Fibroblast of skin of right biceps (primary cell): ENCODE measurements around the gene NBPF11.
"Not testable (repeated sequence)": the region's sequence is repeated elsewhere in the genome, so short reads cannot be mapped to it uniquely, and the experiment has no call there.

Experiments used
- DNase-seq: peaks from one replicate; pipeline ENCODE4 v3.0.0-alpha.2; 2013

The NBPF11 gene

GRCh38 chr1:148149050-148149815 is 2.8 kb downstream of the NBPF11 start:
- not testable (repeated sequence) for DNase-seq

DNA sequence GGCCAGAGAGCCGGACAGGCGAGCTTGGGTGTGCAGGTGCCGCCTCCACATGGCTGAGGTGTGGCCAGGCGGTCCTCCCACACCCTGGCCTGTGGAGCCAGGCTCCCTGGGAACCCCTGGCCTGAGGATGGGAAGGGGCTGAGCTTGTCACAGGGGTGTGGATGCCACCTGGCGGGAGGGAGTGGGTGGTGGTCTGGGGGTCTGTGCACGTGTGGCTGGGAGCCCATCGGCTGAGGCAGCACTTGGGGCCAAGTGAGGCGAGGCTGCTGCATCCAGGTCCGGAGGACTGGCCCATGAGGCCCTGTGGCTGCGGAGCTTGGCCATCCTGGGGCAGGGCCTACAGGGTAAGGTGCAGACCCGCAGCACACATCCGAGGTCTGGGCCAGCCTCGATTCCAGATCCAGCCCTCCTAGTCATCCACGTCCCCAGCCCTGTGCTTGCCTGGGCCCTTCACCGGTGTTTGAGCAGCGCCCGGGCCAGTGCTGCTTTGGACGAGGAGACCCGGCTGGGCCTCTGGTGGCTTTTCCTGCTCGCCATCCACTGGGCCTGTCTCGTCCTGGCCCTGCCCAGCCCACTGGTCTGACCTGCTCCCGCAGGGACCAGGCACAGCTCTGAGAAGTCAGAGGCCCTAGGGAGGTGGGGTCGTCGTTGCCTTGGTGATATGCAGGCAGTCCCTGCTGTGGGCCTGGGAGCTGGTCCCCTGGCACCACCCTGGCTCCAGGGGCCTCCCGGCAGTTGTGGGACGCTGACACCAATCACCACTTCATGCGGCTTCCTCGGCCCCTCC is 4.8 kb downstream of the NBPF11 start:
- not testable (repeated sequence) for DNase-seq

DNA sequence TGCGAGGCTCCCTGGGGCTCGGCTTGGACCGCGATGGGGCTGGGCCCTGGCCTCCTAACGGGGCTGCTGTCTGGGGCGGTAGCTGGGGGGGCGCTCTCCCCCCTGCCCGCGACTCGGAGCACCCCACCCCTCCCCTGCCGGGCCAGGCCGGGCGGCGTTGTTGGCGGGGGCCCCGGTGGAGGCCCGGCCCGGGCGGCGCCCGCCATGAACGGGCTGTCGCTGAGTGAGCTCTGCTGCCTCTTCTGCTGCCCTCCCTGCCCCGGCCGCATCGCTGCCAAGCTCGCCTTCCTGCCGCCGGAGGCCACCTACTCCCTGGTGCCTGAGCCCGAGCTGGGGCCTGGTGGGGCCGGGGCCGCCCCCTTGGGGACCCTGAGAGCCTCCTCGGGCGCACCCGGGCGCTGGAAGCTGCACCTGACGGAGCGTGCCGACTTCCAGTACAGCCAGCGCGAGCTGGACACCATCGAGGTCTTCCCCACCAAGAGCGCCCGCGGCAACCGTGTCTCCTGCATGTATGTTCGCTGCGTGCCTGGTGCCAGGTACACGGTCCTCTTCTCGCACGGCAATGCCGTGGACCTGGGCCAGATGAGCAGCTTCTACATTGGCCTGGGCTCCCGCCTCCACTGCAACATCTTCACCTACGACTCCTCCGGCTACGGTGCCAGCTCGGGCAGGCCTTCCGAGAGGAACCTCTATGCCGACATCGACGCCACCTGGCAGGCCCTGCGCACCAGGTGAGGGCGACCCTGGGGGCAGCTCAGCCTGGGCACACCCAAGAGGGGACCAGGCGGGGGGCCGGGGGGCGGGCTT is 5.7 kb downstream of the NBPF11 start:
- DNase-seq: not testable (repeated sequence)

DNA sequence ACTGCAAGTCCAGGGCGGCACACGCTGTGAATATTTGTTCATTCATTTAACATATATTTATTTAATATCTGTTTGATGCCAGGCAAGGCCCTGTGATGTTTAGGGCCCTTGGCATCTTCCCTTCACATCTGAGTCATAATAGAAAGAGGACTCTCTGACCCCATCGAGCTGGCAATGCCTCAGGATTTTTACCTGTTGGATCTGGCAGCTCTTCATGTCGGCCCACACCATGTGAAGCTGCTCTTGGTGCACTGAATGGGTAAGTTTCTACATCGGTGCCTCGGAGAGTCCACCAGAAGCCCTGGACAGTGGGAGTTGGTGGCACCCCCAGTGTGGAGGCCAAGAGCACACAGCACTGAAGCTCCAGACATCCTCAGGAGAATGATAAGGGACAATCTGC is 8.9 kb downstream of the NBPF11 start:
- not testable (repeated sequence) for DNase-seq

DNA sequence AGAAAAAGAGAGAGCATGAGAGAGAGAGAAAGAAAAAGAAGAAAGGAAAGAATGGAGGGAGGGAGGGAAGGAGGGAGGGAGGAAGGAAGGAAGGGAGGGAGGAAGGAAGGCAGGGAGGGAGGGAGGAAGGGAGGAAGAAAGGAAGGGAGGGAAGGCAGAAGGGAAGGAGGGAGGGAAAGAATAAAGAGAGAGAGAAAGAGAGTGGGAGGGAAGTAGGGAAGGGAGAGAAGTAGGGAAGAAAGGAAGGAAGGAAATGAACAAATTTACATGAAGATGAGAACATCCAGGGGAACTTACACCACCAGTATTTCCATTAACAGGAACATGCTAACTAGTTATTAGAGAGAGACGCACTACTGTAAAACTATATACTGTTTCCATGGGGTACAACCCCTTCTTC is 10.1 kb downstream of the NBPF11 start:
- DNase-seq: not testable (repeated sequence)

DNA sequence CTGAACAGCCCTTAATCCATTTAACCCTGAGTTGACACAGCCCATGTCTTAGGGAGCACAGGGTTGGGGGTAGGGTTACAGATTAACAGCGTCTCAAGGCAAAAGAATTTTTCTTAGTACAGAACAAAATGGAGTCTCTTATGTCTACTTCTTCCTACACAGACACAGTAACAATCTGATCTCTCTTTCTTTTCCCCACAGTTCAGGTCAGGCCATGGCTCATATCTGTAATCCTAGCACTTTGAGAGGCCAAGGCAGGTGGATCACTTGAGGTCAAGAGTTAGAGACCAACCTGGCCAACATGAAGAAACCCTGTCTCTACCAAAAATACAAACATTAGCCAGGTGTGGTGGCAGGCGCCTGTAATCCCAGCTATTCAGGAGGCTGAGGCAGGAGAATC is 13.5 kb downstream of the NBPF11 start:
- not testable (repeated sequence) for DNase-seq

GRCh38 chr1:148122341-148122740 is 29.7 kb downstream of the NBPF11 start:
- DNase-seq: not testable (repeated sequence)

DNA sequence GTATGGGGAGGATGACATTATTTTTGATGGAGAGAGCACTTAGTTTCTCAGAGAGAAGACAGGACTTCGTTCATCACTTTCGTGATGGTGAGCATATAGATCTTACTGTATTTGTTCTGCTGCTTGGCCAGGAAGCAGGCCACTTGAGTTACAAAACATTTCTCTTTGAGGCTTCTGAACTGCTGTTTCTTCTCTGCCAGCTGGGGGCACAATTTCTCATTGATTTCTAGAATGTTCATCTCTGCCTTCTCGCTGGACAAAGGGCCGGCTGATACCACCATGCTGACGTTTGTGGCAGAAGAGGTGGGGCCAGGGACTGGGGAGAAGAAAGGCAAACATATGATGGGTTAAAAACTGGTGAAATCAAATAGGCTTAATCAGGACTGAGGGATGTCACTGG is 31.7 kb downstream of the NBPF11 start:
- peak; percentile 11 for DNase-seq

- not testable (repeated sequence) for DNase-seq
Measured at GRCh38 chr1:148095732-148096131, 56.3 kb downstream of the NBPF11 start.

DNA sequence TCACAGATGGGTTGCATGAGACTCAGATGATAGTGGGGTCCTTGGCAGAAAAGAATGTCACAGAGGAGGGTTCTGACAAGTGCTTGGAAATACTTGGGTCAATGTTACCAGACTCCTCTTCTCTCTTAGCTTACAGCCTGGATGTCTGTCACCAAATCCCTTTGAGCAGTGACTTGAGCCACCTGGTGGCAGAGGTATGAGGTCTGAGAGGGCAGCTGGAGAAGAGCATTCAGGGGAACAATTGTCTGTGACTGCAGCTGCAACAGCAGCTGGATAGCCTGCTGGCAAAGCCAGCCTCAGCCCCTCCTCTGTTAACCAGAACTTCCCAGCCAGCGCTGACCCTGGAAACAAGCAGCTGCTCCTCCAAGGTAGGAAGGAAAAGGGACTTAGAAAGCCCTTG is 65.9 kb downstream of the NBPF11 start:
- DNase-seq: not testable (repeated sequence)

DNA sequence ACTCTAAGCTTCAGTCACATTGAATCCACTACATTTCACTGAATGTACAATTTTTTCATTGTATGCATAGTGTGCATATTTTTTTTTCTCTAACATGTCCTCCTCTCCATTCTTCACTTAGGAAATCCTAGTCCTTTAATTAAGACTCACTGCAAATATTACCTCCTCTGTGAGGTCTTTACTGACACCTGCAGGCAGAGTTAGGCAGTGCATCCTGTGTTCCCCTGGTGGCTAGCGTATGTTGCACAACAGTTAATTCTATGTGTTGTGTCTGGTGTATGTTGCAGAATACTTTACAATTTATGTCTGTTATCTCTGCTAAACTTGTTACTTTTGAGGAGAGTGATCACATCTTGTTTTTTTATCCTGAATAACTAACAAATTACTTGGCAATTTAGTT is 70.9 kb downstream of the NBPF11 start:
- not testable (repeated sequence) for DNase-seq

GRCh38 chr1:148078632-148079519 is 73.2 kb downstream of the NBPF11 start:
- DNase-seq: not testable (repeated sequence)

DNA sequence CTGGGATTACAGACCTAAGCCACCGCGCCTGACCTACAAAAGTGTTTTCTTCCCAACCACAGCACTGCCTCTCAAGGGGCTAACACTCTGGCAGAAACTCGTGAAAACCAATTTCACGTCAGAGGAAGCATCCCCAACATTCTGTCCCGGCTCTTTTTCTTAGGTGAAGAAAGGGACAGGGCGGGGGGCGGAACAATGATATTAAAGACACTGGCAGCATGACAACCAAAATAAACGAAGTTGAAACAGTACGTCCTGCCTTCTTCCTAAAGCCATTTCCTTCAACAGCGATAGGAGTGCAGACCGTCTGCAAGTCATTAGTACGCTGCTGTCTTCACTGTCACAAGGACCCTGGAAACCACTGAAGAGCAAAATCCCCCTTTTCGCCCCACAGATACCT is 74.0 kb downstream of the NBPF11 start:
- DNase-seq: not testable (repeated sequence)

GRCh38 chr1:148077458-148077857 is 74.6 kb downstream of the NBPF11 start:
- not testable (repeated sequence) for DNase-seq

DNA sequence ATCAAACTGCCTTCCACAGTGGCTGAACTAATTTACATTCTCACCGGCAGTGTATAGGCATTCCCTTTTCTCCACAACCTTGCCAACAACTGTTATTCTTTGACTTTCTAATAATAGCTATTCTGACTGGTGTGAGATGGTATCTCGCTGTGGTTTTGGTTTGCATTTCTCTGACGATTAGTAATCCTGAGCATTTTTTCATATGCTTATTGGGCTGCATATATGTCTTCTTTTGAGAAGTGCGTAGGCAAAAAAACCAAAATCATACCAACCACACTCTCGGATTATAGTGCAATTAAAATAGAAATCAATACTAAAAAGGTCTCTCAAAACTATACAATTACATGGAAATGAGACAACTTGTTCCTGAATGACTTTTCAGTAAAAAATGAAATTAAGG is 78.7 kb downstream of the NBPF11 start:
- not testable (repeated sequence) for DNase-seq

- not testable (repeated sequence) for DNase-seq
Measured at GRCh38 chr1:148068606-148069005, 83.5 kb downstream of the NBPF11 start.

- not testable (repeated sequence) for DNase-seq
Measured at GRCh38 chr1:148068201-148068600, 83.9 kb downstream of the NBPF11 start.

GRCh38 chr1:148060294-148060701 is 91.8 kb downstream of the NBPF11 start:
- not testable (repeated sequence) for DNase-seq

GRCh38 chr1:148057384-148057783 is 94.7 kb downstream of the NBPF11 start:
- DNase-seq: peak; percentile 58
